GM20431 (cell line): ENCODE measurements around the gene DNER.
"Not testable (repeated sequence)": the region's sequence is repeated elsewhere in the genome, so short reads cannot be mapped to it uniquely, and the experiment has no call there.

Experiments
- in situ Hi-C: fragments of 300-500 bp; cut with MseI, MboI; formaldehyde crosslinking; loops from one replicate; pipeline ENCODE4 v1.15.0; 2020; ENCODE audit warnings: low sequenced_read_pairs; ENCODE audit not compliant: unreplicated experiment

The DNER gene

GRCh38 chr2:229714080-229714735 is at the start of gene DNER:
DNER (minus strand) TSS chr2:229714555; CDS start chr2:229714423, 132 bp downstream.
- in situ Hi-C loops, result no loop called here

GRCh38 chr2:229761663-229762062 is 47.3 kb upstream of the DNER start:
- in situ Hi-C loops, result no loop called here

- in situ Hi-C loops, result not testable (repeated sequence)
These were observed 43.1 kb upstream of the DNER start for GRCh38 chr2:229757462-229757861.

- in situ Hi-C loops, result no loop called here
These were observed 38.8 kb upstream of the DNER start for GRCh38 chr2:229752970-229753729.

DNA sequence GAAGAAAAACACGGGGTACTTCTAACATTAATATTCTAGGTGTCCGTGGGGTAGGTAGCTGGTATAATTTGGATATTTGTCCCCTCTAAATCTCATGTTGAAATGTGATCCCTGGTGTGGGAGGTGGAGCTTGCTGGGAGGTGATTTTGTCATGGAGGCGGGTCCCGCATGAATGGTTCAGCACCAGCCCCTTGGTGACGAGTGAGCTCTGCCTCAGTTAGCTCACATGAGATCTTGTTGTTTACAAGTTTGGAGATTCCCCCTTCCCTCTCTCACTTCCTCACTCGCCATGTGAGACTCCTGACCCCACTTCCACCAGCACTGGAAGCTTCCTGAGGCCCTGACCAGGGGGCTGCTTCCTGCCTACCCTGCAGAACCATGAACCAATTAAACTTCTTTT is 35.4 kb upstream of the DNER start:
- in situ Hi-C loops, result no loop called here

- in situ Hi-C loops, result no loop called here
These were observed 34.6 kb upstream of the DNER start for GRCh38 chr2:229748950-229749349.

DNA sequence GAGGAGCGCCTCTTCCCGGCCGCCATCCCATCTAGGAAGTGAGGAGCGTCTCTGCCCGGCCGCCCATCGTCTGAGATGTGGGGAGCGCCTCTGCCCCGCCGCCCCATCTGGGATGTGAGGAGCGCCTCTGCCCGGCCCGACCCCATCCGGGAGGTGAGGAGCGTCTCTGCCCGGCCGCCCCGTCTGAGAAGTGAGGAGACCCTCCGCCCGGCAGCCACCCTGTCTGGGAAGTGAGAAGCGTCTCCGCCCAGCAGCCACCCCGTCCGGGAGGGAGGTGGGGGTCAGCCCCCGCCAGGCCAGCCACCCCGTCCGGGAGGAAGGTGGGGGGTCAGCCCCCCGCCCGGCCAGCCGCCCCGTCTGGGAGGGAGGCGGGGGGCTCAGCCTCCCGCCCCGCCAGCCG is 28.3 kb upstream of the DNER start:
- in situ Hi-C loops, result not testable (repeated sequence)

DNA sequence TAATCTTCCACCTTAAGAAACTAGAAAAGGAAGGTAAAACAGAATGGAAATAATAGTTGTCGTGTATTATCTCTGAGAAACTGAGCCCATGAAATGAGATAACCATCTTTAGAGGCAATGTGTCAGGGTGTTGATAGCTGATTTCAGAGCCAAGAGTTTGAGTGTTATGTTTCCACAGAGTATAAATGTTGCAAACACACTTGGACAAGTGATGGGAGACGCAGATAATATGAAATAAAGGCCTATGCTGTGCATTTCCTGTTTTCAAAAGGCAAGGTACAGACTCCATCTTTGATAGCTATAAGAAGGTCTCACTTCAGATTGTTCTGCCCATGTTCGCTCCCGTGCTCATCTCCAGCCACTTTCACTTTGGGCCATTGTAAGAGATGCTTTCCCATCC is 25.9 kb upstream of the DNER start:
- in situ Hi-C loops, result no loop called here

DNA sequence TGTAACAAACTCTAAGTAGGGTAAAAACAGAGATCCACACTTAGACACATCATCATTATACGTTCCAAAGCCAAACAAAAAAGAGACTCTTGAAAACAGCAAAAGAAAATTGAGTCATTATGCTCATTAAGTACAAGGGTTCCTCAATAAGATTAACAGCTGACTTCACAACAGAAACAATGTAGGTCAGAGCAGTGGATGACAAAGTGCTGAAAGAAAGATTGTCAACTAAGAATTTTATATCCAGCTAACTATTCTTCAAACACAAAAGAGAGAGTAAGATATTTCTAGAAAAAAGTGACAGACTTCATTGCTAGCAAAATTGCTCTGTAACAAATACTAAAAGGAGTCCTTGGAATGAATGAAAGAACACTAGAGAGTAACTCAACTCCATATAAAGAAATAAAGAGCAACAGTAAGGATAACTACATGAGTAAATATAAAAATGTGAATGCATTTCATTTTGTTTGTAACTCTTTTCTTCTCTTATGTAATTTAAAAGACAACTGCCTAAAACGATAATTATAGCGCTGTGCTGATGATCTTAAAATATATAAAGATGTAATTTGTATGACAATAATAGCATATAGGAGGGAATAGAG is 23.8 kb upstream of the DNER start:
- in situ Hi-C loops, result no loop called here

DNA sequence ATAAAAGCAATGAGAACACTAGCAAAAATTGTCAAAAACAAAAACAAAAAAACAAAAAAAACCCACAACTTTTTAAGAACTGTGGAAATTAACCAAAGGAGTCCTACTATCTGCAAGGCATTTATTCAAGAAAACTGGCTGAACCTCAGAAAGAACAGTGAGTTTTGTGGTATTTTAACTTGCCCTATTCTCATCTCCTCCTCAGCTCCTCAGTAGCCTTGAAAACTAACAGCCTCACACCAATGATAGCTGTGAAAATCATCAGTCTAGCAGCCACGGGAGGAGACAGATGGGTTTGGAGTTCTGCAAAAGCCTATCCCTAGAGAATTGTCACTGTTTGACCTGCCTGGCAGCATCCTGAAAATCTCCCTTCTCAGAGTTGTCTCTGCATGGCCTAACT is 20.1 kb upstream of the DNER start:
- in situ Hi-C loops, result no loop called here

- in situ Hi-C loops, result no loop called here
These were observed 19.4 kb upstream of the DNER start for GRCh38 chr2:229733611-229734245.

DNA sequence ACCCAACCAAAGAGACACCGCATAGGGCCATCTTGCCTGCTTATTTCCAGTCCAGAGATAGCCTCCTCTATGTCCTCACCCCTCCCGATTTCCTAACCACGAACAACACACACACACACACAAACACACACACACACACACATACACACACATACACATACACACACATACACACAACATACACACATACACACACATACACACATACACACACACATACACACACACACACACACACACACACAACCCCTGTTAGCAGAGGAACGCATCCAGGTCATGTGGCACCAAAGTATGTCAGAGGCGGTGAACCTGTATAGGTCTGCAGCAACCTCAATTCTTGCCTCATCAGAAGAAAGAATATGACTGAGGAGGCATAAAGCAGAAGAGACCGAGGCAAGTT is 18.5 kb upstream of the DNER start:
- in situ Hi-C loops, result no loop called here

DNA sequence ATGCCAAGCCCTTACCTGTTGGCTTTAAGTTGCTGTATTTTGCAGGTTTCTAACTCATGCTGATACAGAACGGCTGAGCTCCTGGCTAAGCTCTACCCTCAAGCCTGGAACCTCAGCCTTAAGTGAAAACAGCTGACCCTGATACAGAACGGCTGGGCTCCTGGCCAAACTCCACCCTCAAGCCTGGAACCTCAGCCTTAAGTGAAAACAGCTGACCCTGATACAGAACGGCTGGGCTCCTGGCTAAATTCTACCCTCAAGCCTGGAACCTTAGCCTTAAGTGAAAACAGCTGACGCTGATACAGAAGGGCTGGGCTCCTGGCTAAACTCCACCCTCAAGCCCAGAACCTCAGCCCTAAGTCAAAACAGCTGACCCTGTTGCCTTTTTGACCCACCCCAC is 17.6 kb upstream of the DNER start:
- in situ Hi-C loops, result no loop called here

GRCh38 chr2:229731363-229731762 is 17.0 kb upstream of the DNER start:
- in situ Hi-C loops, result no loop called here

GRCh38 chr2:229728370-229728769 is 14.0 kb upstream of the DNER start:
- in situ Hi-C loops, result no loop called here

DNA sequence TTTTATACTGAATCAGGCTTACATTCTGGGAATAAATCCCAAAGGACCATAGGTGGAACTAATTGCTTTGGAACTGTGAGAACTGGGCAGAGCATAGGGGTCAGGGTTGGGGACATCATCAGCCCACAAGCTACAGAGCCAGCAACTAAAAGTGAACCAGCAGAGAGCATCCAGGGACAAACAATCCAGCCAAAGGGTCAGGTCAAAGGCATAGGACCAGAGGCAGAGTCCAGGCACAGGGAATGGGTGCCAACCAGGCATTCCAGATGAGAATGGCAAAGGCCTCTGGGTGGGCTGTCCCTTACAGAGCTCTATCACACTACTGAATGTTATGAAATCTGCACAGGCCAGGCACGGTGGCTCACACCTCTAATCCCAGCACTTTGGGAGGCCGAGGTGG is 12.3 kb upstream of the DNER start:
- in situ Hi-C loops, result no loop called here

DNA sequence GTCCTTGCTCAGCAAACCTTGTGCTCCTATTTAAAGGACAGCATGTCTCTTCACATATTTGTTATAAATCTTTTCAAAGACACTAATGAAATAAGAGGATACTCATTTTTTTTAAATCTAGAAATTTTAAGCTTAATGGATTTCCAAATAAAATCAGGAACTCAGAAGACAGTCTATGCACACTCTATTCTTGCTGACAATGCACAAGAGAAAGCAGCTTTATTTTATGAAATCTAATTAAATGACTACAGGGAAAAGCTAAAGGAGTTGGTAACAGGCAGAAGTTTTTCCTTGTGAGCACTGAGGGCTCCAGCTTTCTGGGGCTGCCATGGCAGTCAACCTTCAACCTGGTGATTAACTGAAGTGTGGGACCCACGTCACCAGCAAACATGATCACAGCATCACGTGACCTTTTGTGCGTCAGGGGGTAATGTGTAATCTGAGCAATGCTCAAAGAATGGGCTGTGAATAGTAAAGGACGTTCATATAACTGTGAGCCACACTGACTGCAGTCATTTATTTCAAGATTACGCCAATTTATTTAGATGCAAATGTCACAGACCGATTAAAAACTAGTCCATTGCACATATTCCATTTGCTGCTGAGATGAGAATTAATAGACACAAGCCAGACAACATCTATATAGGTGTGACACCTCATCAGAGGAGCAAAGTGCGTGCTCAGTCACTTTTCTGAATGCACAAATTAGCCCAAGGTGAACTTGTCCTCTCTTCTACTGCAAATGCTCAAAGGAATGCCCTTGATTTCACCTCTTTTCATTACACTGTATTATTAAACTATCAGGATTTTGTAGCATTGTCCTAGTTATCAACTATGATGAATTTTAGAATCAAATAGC is 11.6 kb upstream of the DNER start:
- in situ Hi-C loops, result no loop called here

- in situ Hi-C loops, result not testable (repeated sequence)
These were observed 8.8 kb upstream of the DNER start for GRCh38 chr2:229723192-229723591.

GRCh38 chr2:229719926-229720647 is 5.7 kb upstream of the DNER start:
- in situ Hi-C loops, result no loop called here
